HepG2 (cell line): ENCODE results near the gene PRSS50. TPM values are rescaled to one million over a fixed set of nuclear protein-coding genes. Genes with fewer than 3 reads are reported as not detected.

ENCODE experiments used
- ATAC-seq: fragments of 200-7000 bp; cut with Tn5 transposase; 3 replicates; pipeline ENCODE4 v1.9.1; 2020; ENCODE audit warnings: mild to moderate bottlenecking, moderate library complexity
- BruUV-seq: library from RNA; stranded (reverse); fragments of 400-500 nt; replicated peaks from 2 replicates; lab custom pipeline; 2021; lab: Mats Ljungman, UMichigan
- CTCF ChIA-PET: fragments of 300-600 bp; formaldehyde crosslinking; extraction: SDS; loops from one replicate; lab custom pipeline; 2021; ENCODE audit warnings: low total read pairs, inconsistent platforms, low intra/inter-chr PET ratio; lab: Yijun Ruan, JAX
- POLR2A ChIA-PET: fragments of 350-600 bp; sonication (Branson Sonifier 250); formaldehyde crosslinking; loops from one replicate; lab custom pipeline; 2020; ENCODE audit warnings: antibody characterized with exemption, inconsistent platforms; lab: Yijun Ruan, JAX
- DNase-seq: peaks from one replicate; pipeline ENCODE4 v3.0.0-alpha.2; 2015; ENCODE audit warnings: low spot score
- FAIRE-seq: peaks from 3 replicates; lab custom pipeline; 2011; peaks lifted over from hg19 to GRCh38; lab: Jason Lieb, UNC
- H2AFZ ChIP-seq: one replicate; pipeline ENCODE4 v1.6.1; 2011; ENCODE audit warnings: low read length, inconsistent platforms
- H3K27ac ChIP-seq: fragments of 300-600 bp; 3 replicates; pipeline ENCODE4 v1.8.0; 2011; ENCODE audit warnings: mixed run types, mild to moderate bottlenecking, mixed read lengths, low read length, inconsistent platforms; ENCODE audit not compliant: insufficient read depth; ENCODE audit errors: extremely low read length
- H3K27me3 ChIP-seq, 2 experiments: fragments of 200-600 bp in 1 of 2; 2 replicates in 1 of 2; 3 replicates in 1 of 2; pipeline versions ENCODE4 v1.6.0 to v1.8.0; 2011; ENCODE audit warnings: low read length in 2 of 2, mild to moderate bottlenecking in 2 of 2, moderate library complexity in 2 of 2, inconsistent platforms in 1 of 2; ENCODE audit not compliant: insufficient read depth in 2 of 2, control insufficient read depth in 1 of 2
- H3K36me3 ChIP-seq, 2 experiments: fragments of 200-600 bp in 1 of 2; replicated peaks in 1 of 2; 2 replicates in 1 of 2; 3 replicates in 1 of 2; pipeline versions ENCODE4 v1.5.1 to v1.8.0; 2011; ENCODE audit warnings: low read length in 2 of 2, inconsistent platforms in 1 of 2; ENCODE audit not compliant: insufficient read depth in 2 of 2, control insufficient read depth in 1 of 2
- H3K4me1 ChIP-seq: 2 replicates; pipeline ENCODE4 v1.5.1; 2012; ENCODE audit warnings: low read length, inconsistent platforms; ENCODE audit not compliant: insufficient read depth
- H3K4me2 ChIP-seq: 2 replicates; pipeline ENCODE4 v1.6.0; 2011; ENCODE audit warnings: low read depth, low read length, inconsistent platforms
- H3K4me3 ChIP-seq, 3 experiments: fragments of 200-600 bp in 1 of 3; sonication (generic), shearing (Covaris generic) in 1 of 3; replicated peaks in 1 of 3; 2 replicates each; pipeline ENCODE4 v1.5.1; 2011 to 2016; ENCODE audit warnings: low read length in 3 of 3, inconsistent platforms in 2 of 3, low read depth in 2 of 3, mild to moderate bottlenecking in 2 of 3, control low read depth in 1 of 3, mixed read lengths in 1 of 3; ENCODE audit not compliant: insufficient read depth in 1 of 3
- H3K79me2 ChIP-seq: one replicate; pipeline ENCODE4 v1.6.1; 2011; ENCODE audit warnings: low read length, inconsistent platforms; ENCODE audit not compliant: insufficient read depth
- H3K9ac ChIP-seq: 2 replicates; pipeline ENCODE4 v1.6.0; 2011; ENCODE audit warnings: mild to moderate bottlenecking, low read depth, low read length, inconsistent platforms; ENCODE audit not compliant: insufficient read depth
- H3K9me3 ChIP-seq: 2 replicates; pipeline ENCODE4 v1.5.1; 2012; ENCODE audit warnings: mild to moderate bottlenecking, low read length
- H4K20me1 ChIP-seq: 2 replicates; pipeline ENCODE4 v1.6.0; 2011; ENCODE audit warnings: inconsistent platforms, mild to moderate bottlenecking, low read length, moderate library complexity; ENCODE audit not compliant: insufficient read depth
- ARID2 ChIP-seq: sonication (generic); formaldehyde crosslinking; IDR thresholded peaks from 2 replicates; pipeline ENCODE4 v1.8.1; 2022; ENCODE audit warnings: mild to moderate bottlenecking, missing genetic modification reagents, borderline replicate concordance
- ISL2 ChIP-seq: sonication (generic); formaldehyde crosslinking; IDR thresholded peaks from 2 replicates; pipeline ENCODE4 v1.5.0; 2020; ENCODE audit warnings: missing genetic modification reagents
- PRDM10 ChIP-seq: sonication (generic); formaldehyde crosslinking; IDR thresholded peaks from 2 replicates; pipeline ENCODE4 v1.4.0; 2020; ENCODE audit warnings: low read depth, missing genetic modification reagents
- RXRB ChIP-seq: IDR thresholded peaks from 2 replicates; pipeline ENCODE4 v1.6.1; 2016; ENCODE audit warnings: borderline replicate concordance, missing genetic modification reagents, missing compliant biosample characterization
- ZBTB49 ChIP-seq: sonication (generic); formaldehyde crosslinking; IDR thresholded peaks from 2 replicates; pipeline ENCODE4 v1.4.0; 2020; ENCODE audit warnings: missing genetic modification reagents, borderline replicate concordance
- ZNF17 ChIP-seq: sonication (generic); formaldehyde crosslinking; IDR thresholded peaks from 2 replicates; pipeline ENCODE4 v1.5.0; 2020; ENCODE audit warnings: mild to moderate bottlenecking, missing genetic modification reagents
- ZNF33A ChIP-seq: sonication (generic); formaldehyde crosslinking; IDR thresholded peaks from 2 replicates; pipeline ENCODE4 v1.5.1; 2020; ENCODE audit warnings: missing genetic modification reagents, mild to moderate bottlenecking, moderate library complexity, borderline replicate concordance
- WGBS: methylation state at CpG from one replicate; pipeline ENCODE4 v1.1.6; 2017; ENCODE audit warnings: low lambda C conversion rate; 5-methylcytosine and 5-hydroxymethylcytosine counted together
- in situ Hi-C: cut with HindIII; loops from 2 replicates; pipeline ENCODE4 v1.10.0; 2017; ENCODE audit warnings: low pct_unique_long_range_greater_than_20kb; ENCODE audit not compliant: extremely low pct_ligation_motif_present
- intact Hi-C: fragments of 100-400 bp; cut with micrococcal nuclease; formaldehyde crosslinking; loops from one replicate; pipeline ENCODE4 v1.10.0; 2022; ENCODE audit not compliant: unreplicated experiment
- polyA plus RNA-seq, 8 experiments: library from polyadenylated mRNA; depleted of rRNA in 3 of 8; stranded (reverse) in 7 of 8; unstranded in 1 of 8; fragments of >200 nt; fragmentation: Illumina TruSeq in 4 of 8; extraction: Trizol in 4 of 8; gene quantifications; 2 replicates each; pipeline versions ENCODE4 v1.2.1 to v1.2.3, GENCODE V29; 2011 to 2016; ENCODE audit warnings: low read depth in 4 of 8, missing spikeins in 1 of 8, mixed read lengths in 1 of 8; ENCODE audit not compliant: insufficient read depth in 1 of 8
- total RNA-seq, 5 experiments: library from RNA; depleted of rRNA; stranded (reverse); fragments of >200 nt; fragmentation: Illumina TruSeq; extraction: Trizol; gene quantifications; 2 replicates each; pipeline ENCODE4 v1.2.3, GENCODE V29; 2016; ENCODE audit warnings: low read depth in 1 of 5

The PRSS50 gene
- total and polyA plus RNA-seq, 2 of the 13 experiments (the other 11 are each of a cell fraction or from before 2014, with no cell fraction given) = not detected

GRCh38 chr3:46664971-46665762 is 52.5 kb downstream of the PRSS50 start (continued):
- no peak for TF ChIP-seq PRDM10 (CRISPR knock-in tag)

GRCh38 chr3:46664188-46664970 is 53.3 kb downstream of the PRSS50 start:
- H3K27me3 ChIP-seq = peaks cover 3 to 34% of the 10 kb centered on the region in 2 experiments; a peak in 2 of 5 replicates
- no peak overlapping the region for H2AFZ ChIP-seq
- no peaks in the 10 kb centered on the region for H3K36me3 ChIP-seq
- no TSS peak for BruUV-seq
- H3K4me3 ChIP-seq = no peak overlapping the region
- TF ChIP-seq ZNF17 (CRISPR knock-in tag) (no peak), ISL2 (CRISPR knock-in tag) (no peak), RXRB (CRISPR knock-in tag) (no peak), ZBTB49 (CRISPR knock-in tag) (no peak), ARID2 (no peak), ZNF33A (CRISPR knock-in tag) (no peak)
- H3K4me1 ChIP-seq = no peaks in the 10 kb centered on the region
- H4K20me1 ChIP-seq = no peaks in the 10 kb centered on the region
- WGBS = 59% methylated on average over 3 of the region's 6 CpGs
- H3K27ac ChIP-seq = no peak overlapping the region
- H3K9ac ChIP-seq = no peak overlapping the region
- no peak for FAIRE-seq
- H3K9me3 ChIP-seq = no peaks in the 10 kb centered on the region
- ChIA-PET POLR2A (no interaction called here), CTCF (interaction anchor here (0.8 kb wide), 1 partner anchor 176 kb away, joined by 3 read pairs; no protein-coding TSS in a partner anchor)
- no peak for ATAC-seq
- H3K4me2 ChIP-seq = no peak overlapping the region
- intact Hi-C loops (no loop called here), in situ Hi-C loops (loop anchor here (10.0 kb wide), 1 partner anchor 180 kb away; no protein-coding TSS in a partner anchor)
- H3K79me2 ChIP-seq = no peaks in the 10 kb centered on the region
- no peak for DNase-seq
